Measurements from ENCODE around the gene GALNTL6. TPM values are rescaled to one million over a fixed set of nuclear protein-coding genes. Genes with fewer than 3 reads are reported as not detected.
"Not testable (repeated sequence)": the region's sequence is repeated elsewhere in the genome, so short reads cannot be mapped to it uniquely, and the experiment has no call there.

The GALNTL6 gene
- total RNA-seq, 1 donor from 2014 or later, result not detected

- DNase-seq, result no peak
Observed at GRCh38 chr4:173041482-173041881, 1228.3 kb downstream of the GALNTL6 start.

DNA sequence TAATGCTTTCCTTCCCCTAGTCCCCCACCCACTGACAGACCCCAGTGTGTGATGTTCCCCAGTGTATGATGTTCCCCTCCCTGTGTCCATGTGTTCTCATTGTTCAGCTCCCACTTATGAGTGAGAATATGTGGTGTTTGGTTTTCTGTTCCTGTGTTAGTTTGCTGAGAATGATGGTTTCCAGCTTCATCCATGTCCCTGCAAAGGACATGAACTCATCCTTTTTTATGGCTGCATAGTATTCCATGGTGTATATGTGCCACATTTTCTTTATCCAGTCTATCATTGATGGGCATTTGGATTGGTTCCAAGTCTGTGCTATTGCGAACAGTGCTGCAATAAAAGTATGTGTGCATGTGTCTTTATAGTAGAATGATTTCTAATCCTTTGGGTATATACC, 1228.9 kb downstream of the GALNTL6 start:
- DNase-seq, result not testable (repeated sequence)

DNA sequence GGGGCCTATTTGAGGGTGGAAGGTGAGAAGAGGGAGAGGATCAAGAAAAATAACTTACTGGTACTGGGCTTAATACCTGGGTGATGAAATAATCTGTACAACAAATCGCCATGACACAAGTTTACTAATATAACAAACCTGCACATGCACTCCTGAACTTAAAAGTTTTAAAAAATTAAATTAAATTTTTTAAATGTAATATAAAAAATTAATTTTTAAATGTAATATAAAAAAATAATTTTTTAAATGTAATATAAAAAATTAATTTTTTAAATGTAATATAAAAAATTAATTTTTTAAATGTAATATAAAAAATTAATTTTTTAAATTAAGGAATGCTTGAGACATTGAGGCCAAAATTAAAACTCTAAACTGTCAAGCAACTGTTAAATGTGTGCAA, 1231.1 kb downstream of the GALNTL6 start:
- DNase-seq, result no peak

GRCh38 chr4:173045571-173045970, 1232.4 kb downstream of the GALNTL6 start:
- no peak for DNase-seq

GRCh38 chr4:173046144-173046543, 1232.9 kb downstream of the GALNTL6 start:
- no peak for DNase-seq

GRCh38 chr4:173046818-173047217, 1233.6 kb downstream of the GALNTL6 start:
- DNase-seq, result no peak

- no peak for DNase-seq
Observed at GRCh38 chr4:173051232-173051631, 1238.0 kb downstream of the GALNTL6 start.

GRCh38 chr4:173051716-173052115, 1238.5 kb downstream of the GALNTL6 start:
- DNase-seq, result peak; percentile 39

GRCh38 chr4:173052439-173052838, 1239.2 kb downstream of the GALNTL6 start:
- DNase-seq, result no peak

DNA sequence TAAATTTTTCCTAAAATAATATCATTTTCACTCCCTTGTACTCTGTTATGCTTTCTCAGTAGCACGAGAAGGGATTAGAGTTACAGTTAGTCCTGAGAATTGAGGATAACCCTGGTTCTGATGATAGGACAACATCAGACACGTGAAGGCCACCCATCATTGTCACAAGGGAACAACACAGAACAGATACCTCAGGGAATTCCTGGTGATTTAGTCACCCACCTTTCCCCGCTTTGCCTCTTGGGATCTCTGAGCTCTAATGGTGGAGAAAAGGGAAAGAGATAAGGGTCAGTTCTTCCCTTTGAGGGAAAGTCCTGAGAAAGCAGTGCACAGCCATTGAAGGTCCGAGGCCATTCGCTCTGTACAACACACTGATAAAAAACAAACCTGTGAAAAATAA, 1243.1 kb downstream of the GALNTL6 start:
- no peak for DNase-seq

GRCh38 chr4:173056710-173057109, 1243.5 kb downstream of the GALNTL6 start:
- no peak for DNase-seq

DNA sequence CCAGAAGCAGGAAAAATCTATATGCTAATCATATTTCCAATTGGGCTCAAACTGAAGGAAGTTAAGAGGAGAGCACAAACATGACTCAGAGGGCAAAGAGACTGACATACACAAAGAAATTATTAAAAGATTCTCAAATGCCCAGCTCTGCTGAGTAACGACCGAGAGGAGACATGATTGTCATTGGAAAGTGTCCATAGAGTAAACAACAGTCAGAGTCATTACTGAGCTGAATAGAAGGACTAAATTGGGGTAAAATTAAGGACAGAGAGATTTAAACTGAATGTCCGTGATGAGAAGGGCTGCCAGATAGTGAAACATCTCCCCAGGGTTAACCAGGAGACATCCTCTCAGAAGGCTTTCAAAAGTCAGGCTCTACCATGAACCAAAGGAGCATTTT, 1244.2 kb downstream of the GALNTL6 start:
- peak; percentile 20 for DNase-seq

- peak; percentile 38 for DNase-seq
Observed at GRCh38 chr4:173057901-173058300, 1244.7 kb downstream of the GALNTL6 start.

DNA sequence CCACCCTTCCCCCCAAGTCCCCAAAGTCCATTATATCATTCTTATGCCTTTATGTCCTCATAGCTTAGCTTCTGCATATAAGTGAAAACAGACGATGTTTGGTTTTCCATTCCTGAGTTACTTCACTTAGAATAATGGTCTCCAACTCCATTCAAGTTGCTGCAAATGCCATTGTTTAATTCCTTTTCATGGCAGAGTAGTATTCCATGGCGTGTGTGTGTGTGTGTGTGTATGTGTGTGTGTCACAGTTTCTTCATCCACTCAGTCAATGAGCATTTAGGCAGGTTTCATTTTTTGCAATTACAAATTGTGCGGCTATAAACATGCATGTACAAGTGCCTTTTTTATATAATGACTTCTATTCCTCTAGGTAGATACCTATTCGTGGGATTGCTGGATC, 1248.0 kb downstream of the GALNTL6 start:
- no peak for DNase-seq

DNA sequence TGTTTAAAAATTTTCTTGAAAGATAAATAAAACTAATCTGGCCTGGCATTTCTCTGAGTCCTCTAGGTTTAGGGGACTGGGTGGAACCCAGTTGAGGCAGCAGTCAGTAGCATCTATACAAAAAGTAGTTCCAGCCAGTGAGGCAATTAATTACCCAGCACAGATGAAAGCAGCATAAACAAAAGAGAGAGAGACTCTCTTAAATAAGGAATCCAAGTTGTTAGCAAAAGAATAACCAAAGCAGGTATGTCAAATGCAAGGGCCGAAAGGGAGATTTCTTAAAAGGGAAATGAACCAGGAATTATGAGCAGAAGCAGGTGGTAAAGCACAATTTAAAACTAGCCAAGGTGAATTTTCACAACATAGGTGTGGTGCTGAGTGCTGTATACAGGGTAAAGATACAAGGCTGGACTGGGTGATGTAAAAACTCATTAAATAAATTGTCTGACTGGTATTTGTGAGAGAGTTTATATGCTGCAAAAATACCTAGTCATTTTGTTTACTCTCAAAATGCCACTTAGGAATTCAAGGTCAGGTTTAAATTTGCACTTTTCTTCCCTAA, 1260.8 kb downstream of the GALNTL6 start:
- no peak for DNase-seq

DNA sequence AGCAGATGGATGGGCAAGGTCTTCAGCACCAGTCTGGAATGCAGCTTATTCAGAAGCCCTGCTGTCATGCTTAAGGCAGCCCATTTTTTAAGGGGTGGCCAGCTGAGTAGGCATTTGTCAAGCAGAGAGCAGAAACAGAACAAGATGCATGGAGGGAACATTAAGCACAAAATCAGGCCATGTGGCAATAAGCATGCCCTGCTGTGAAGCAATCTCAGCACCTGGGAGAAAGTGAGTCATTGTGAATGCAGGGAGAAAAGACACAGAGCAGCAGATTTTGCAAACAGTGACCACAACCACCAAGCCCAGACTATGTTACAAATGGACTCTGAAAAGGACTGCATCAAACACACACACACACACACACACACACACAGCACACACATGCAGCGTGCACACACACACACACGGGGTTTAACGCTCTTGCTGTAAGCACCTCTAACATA, 1261.3 kb downstream of the GALNTL6 start:
- no peak for DNase-seq

DNA sequence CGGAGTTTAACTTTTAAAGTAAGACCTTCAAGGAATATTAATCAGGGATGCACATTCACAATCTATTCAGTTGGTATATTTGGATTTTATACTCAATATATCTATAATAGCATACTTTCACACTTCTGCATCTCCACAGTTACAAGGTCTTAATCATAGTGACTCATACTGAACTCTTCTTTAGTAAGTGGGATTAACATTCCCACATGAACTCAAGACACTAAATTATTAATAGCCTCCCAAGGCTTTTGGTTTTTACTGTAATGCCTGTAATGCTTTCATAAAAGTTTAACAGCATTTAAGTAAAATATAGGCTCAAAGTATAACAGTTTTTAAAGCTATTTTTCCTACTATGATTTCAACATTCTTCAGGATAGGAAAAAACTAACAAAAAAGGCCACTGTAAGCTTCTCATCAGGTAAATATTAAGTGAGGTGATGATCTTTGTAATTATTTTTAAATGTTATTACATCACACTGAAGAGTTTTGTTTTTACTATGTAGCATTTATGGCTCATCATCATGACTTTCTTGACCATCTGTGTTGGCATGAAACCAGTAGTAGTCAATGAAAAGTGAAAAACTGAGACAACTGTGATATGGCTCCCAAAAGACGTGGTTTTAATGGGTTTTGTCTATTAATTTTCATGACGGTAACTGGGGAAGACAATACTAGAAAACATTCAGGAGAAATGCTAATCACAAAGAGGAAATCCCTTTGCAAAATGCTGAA, 1263.9 kb downstream of the GALNTL6 start:
- DNase-seq, result no peak

DNA sequence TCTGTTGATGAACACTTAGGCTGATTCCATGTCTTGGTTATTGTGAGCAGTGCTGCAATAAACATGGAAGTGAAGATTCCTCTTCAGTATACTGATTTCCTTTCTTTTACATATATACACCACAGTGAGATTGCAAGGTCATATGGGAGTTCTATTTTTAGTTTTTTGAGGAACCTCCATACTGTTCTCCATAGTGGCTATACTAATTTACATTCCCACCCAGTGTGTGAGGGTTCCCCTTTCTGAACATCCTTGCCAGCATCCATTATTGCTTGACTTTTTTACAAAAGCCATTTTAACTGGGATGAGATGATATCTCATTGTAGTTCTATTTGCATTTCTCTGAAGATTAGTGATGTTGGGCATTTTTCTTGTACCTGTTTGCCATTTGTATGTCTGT, 1274.9 kb downstream of the GALNTL6 start:
- DNase-seq, result no peak

Data from dermis blood vessel endothelial cell (primary cell).